HG02981 (cell line): ENCODE results near the gene IL1B.

Source experiments
- ATAC-seq: cut with Tn5 transposase; IDR thresholded peaks from one replicate; pipeline ENCODE4 v1.9.1; 2021; ENCODE audit warnings: mild to moderate bottlenecking, moderate library complexity; ENCODE audit not compliant: unreplicated experiment

The IL1B gene

GRCh38 chr2:112787294-112787693, 49.3 kb downstream of the IL1B start:
- no peak for ATAC-seq

DNA sequence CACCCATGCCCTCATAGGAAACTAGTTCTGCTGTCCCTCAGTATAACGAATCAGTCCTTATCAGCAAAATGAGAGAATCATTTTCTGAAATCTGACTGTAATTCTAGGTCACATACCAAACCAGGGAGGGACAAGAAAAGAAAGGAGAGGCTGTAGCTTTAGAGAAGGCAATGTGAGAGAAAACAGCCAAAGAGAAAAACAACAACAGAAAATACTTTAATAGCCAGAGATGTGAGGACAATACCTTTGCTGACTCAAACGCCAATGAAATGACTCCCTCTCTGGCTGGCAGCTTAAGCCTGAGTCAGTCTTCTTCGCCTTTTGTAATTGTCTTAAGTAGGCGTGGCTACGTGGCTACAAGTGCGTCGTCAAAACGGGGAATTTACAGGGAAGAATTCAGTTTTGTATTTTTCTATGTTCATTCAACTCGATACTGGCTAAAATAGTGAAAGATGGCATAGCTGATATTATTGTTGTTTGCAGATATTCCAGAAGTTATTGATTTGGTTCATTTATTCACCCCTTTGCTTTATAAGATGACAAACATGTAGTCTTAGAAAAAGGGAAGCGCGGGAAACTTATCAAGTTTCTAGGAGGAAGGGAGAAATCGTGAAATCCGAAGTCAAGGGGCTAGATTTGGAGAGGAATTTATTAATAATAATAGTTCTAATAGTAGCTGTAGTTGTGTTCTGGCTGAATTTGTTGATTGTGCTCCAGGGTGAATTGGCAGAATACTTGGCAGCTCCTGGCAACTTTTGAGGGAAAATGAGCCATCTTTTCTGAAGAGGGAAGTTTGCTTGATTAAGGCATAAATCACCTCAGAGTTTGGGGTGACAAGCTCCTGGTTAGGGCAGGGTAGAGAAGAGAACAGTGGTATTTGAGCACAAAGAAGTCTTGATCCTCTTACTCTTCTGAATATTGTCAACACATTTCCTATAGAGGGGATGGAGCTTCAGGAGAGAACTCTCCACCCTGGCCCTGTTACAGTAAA, 52.1 kb downstream of the IL1B start, which contains the start of gene IL1A:
TSS of gene IL1A (minus strand) at position 295 of the 991 bp plus-strand sequence. CDS start 723 bp downstream, outside the sequence.
- ATAC-seq = no peak

DNA sequence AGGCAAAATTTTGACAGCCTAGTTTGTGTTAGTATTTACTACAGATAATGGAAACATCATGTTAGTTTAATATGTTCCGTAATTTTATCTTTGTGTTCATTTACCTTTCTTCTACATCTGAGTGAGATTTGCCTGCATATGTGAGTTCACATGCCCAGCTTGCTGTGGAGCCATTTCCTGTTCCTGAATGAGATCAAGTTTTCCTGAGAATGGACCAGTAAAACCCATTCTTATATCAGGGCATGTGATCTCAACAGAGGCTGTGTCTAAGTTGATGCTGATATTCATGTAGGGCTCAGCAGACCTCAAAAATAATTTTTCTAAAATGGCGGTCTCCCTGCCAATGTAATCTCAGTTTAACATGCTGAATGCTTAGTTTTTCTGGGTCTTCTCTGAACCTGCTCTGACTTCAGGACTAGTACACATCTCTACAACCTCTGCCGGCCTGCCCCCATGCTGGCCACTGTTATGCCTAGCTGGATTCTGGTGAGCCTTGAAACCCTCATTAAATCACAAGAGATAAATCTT, 53.3 kb downstream of the IL1B start:
- no peak for ATAC-seq

- ATAC-seq = peak; percentile 85
Observed at GRCh38 chr2:112782234-112782799, 54.3 kb downstream of the IL1B start.
